Neural cell (in vitro differentiated cells): Measurements from ENCODE around the gene ZG16B. TPM values are rescaled to one million over a fixed set of nuclear protein-coding genes. Genes with fewer than 3 reads are reported as not detected.

Source experiments
- H2AFZ ChIP-seq: fragments of 200-600, 300-800 bp; sonication (generic), shearing (Covaris generic); 2 replicates; pipeline ENCODE4 v1.6.0; 2014; ENCODE audit warnings: low read depth, mild to moderate bottlenecking, antibody characterized with exemption, low read length, moderate library complexity
- H3F3A ChIP-seq: fragments of 200-600 bp; shearing (Covaris generic); 2 replicates; pipeline ENCODE4 v1.6.1; 2016; ENCODE audit warnings: mild to moderate bottlenecking, moderate library complexity, mixed read lengths, antibody characterized with exemption, low read length; ENCODE audit not compliant: insufficient read depth, poor library complexity, severe bottlenecking
- H3K27ac ChIP-seq: fragments of 200-600, 300-800 bp; sonication (generic), shearing (Covaris generic); 2 replicates; pipeline ENCODE4 v1.5.1; 2014; ENCODE audit warnings: mild to moderate bottlenecking, low read length, moderate library complexity
- H3K27me3 ChIP-seq: fragments of 300-800, 200-600 bp; sonication (generic), shearing (Covaris generic); 2 replicates; pipeline ENCODE4 v1.6.0; 2014; ENCODE audit warnings: mild to moderate bottlenecking, low read depth, low read length, moderate library complexity; ENCODE audit not compliant: insufficient read depth
- H3K36me3 ChIP-seq: fragments of 300-800, 200-600 bp; sonication (generic), shearing (Covaris generic); 2 replicates; pipeline ENCODE4 v1.5.1; 2014; ENCODE audit warnings: mild to moderate bottlenecking, antibody characterized with exemption, low read length, moderate library complexity; ENCODE audit not compliant: insufficient read depth
- H3K4me2 ChIP-seq: fragments of 300-800, 200-600 bp; sonication (generic), shearing (Covaris generic); 2 replicates; pipeline ENCODE4 v1.6.0; 2014; ENCODE audit warnings: mild to moderate bottlenecking, low read length
- H3K4me3 ChIP-seq: fragments of 300-800, 200-600 bp; sonication (generic), shearing (Covaris generic); 2 replicates; pipeline ENCODE4 v1.5.1; 2014; ENCODE audit warnings: mild to moderate bottlenecking, low read length, moderate library complexity
- H3K79me2 ChIP-seq: fragments of 200-600 bp; shearing (Covaris generic); replicated peaks from 2 replicates; pipeline ENCODE4 v1.6.0; 2014; ENCODE audit warnings: mild to moderate bottlenecking, low read length, moderate library complexity; ENCODE audit not compliant: insufficient read depth
- H3K9ac ChIP-seq: fragments of 300-800, 200-600 bp; sonication (generic), shearing (Covaris generic); 2 replicates; pipeline ENCODE4 v1.6.1; 2016; ENCODE audit warnings: mild to moderate bottlenecking, low read length, mixed read lengths
- H3K9me2 ChIP-seq: fragments of 200-600 bp; shearing (Covaris generic); 2 replicates; pipeline ENCODE4 v1.6.1; 2016; ENCODE audit warnings: mild to moderate bottlenecking, low read length, mixed read lengths; ENCODE audit not compliant: insufficient read depth
- H3K9me3 ChIP-seq: fragments of 200-600, 300-800 bp; sonication (generic), shearing (Covaris generic); 2 replicates; pipeline ENCODE4 v1.6.1; 2016; ENCODE audit warnings: mild to moderate bottlenecking, mixed run types, low read length, moderate library complexity, mixed read lengths
- H4K20me1 ChIP-seq: fragments of 200-600 bp; shearing (Covaris generic); 2 replicates; pipeline ENCODE4 v1.6.1; 2016; ENCODE audit warnings: mild to moderate bottlenecking, mixed run types; ENCODE audit not compliant: insufficient read depth
- CTCF ChIP-seq: fragments of 450-650 bp; IDR thresholded peaks from 2 replicates; pipeline ENCODE4 v1.5.1; 2014; ENCODE audit warnings: antibody characterized with exemption, mild to moderate bottlenecking, moderate library complexity; ENCODE audit not compliant: poor library complexity, severe bottlenecking
- EP300 ChIP-seq: fragments of 450-650 bp; conservative IDR thresholded peaks from 2 replicates; pipeline ENCODE4 v1.6.1; 2014; ENCODE audit warnings: antibody characterized with exemption, mild to moderate bottlenecking, moderate library complexity; ENCODE audit not compliant: poor library complexity, severe bottlenecking
- EZH2 ChIP-seq: fragments of 200-600, 300-800 bp; shearing (Covaris generic), sonication (generic); IDR thresholded peaks from 2 replicates; pipeline ENCODE4 v1.6.1; 2014; ENCODE audit warnings: antibody characterized with exemption, low read length, borderline replicate concordance, mild to moderate bottlenecking; ENCODE audit not compliant: insufficient read depth, poor library complexity, severe bottlenecking
- MXI1 ChIP-seq: fragments of 450-650 bp; conservative IDR thresholded peaks from 2 replicates; pipeline ENCODE4 v1.6.1; 2014; ENCODE audit warnings: antibody characterized with exemption, mild to moderate bottlenecking; ENCODE audit not compliant: poor library complexity, severe bottlenecking
- POLR2AphosphoS5 ChIP-seq: IDR thresholded peaks from 2 replicates; pipeline ENCODE4 v1.6.1; 2012
- RAD21 ChIP-seq: fragments of 450-650 bp; conservative IDR thresholded peaks from 2 replicates; pipeline ENCODE4 v1.6.1; 2014; ENCODE audit warnings: antibody characterized with exemption, mild to moderate bottlenecking, moderate library complexity
- REST ChIP-seq: IDR thresholded peaks from 2 replicates; pipeline ENCODE4 v1.6.1; 2012; ENCODE audit warnings: borderline replicate concordance
- SMC3 ChIP-seq: fragments of 450-650 bp; conservative IDR thresholded peaks from 2 replicates; pipeline ENCODE4 v1.6.1; 2014; ENCODE audit warnings: antibody characterized with exemption, mild to moderate bottlenecking, moderate library complexity; ENCODE audit not compliant: poor library complexity
- TAF1 ChIP-seq: IDR thresholded peaks from 2 replicates; pipeline ENCODE4 v1.6.1; 2012; ENCODE audit warnings: low read depth
- polyA plus RNA-seq: library from polyadenylated mRNA; depleted of rRNA; stranded (reverse); fragments of >200 nt; gene quantifications from 2 replicates; pipeline ENCODE4 v1.2.3, GENCODE V29; 2014

ZG16B gene
- polyA plus RNA-seq, 1 donor from 2014 or later: not detected

GRCh38 chr16:2814551-2815298 lies 15.4 kb upstream of the ZG16B start:
- no peak overlapping the region for H3K4me3 ChIP-seq
- no peaks in the 10 kb centered on the region for H3K9me2 ChIP-seq
- H3K4me2 ChIP-seq: no peak overlapping the region
- H2AFZ ChIP-seq: no peak overlapping the region
- no peaks in the 10 kb centered on the region for H3K27me3 ChIP-seq
- no peaks in the 10 kb centered on the region for H3K79me2 ChIP-seq
- TF ChIP-seq CTCF (no peak), EZH2 (no peak), TAF1 (no peak), MXI1 (no peak), EP300 (no peak), RAD21 (no peak), SMC3 (no peak), POLR2AphosphoS5 (no peak), REST (no peak)
- H3K9ac ChIP-seq: no peak overlapping the region
- no peaks in the 10 kb centered on the region for H4K20me1 ChIP-seq
- H3K27ac ChIP-seq: no peak overlapping the region
- H3F3A ChIP-seq: no peaks in the 10 kb centered on the region
- no peaks in the 10 kb centered on the region for H3K36me3 ChIP-seq
- H3K9me3 ChIP-seq: no peaks in the 10 kb centered on the region

GRCh38 chr16:2815299-2815771 lies 14.8 kb upstream of the ZG16B start:
- Histone ChIP-seq H3K4me3 (no peak overlapping the region), H3K4me2 (no peak overlapping the region), H3K27ac (no peak overlapping the region), H3K36me3 (no peaks in the 10 kb centered on the region), H4K20me1 (no peaks in the 10 kb centered on the region), H3K9me3 (no peaks in the 10 kb centered on the region), H3K9ac (no peak overlapping the region), H2AFZ (no peak overlapping the region), H3K9me2 (no peaks in the 10 kb centered on the region), H3F3A (no peaks in the 10 kb centered on the region), H3K79me2 (no peaks in the 10 kb centered on the region), H3K27me3 (no peaks in the 10 kb centered on the region)
- TF ChIP-seq REST (no peak), SMC3 (no peak), RAD21 (no peak), MXI1 (no peak), CTCF (no peak), TAF1 (no peak), POLR2AphosphoS5 (no peak), EP300 (no peak), EZH2 (no peak)
